Spinal cord (tissue), 10 donors: ENCODE results near the gene SLC50A1. TPM values are rescaled to one million over a fixed set of nuclear protein-coding genes. Genes with fewer than 3 reads are reported as not detected.
A peak's percentile ranks its signal among the peaks of the same experiment; 100 is the strongest.
"Not testable (repeated sequence)": the region's sequence is repeated elsewhere in the genome, so short reads cannot be mapped to it uniquely, and the experiment has no call there.

Source experiments
- DNase-seq, 6 donors: peaks; one replicate each; pipeline versions ENCODE4 v3.0.0 to v3.0.0-alpha.2; 2013 to 2015; ENCODE audit warnings: low spot score in 6 of 6, low read depth in 4 of 6
- H3K27ac ChIP-seq: one replicate; pipeline ENCODE4 v1.5.1; 2013; ENCODE audit warnings: low read depth, low read length, control low read depth
- H3K27me3 ChIP-seq: one replicate; pipeline ENCODE4 v1.6.1; 2013; ENCODE audit warnings: low read length; ENCODE audit not compliant: control insufficient read depth, insufficient read depth
- H3K36me3 ChIP-seq: one replicate; pipeline ENCODE4 v1.6.1; 2013; ENCODE audit warnings: low read length; ENCODE audit not compliant: control insufficient read depth, insufficient read depth
- H3K4me1 ChIP-seq: one replicate; pipeline ENCODE4 v1.6.1; 2013; ENCODE audit warnings: low read length; ENCODE audit not compliant: control insufficient read depth, insufficient read depth
- H3K4me3 ChIP-seq: one replicate; pipeline ENCODE4 v1.5.1; 2013; ENCODE audit warnings: low read depth, low read length, control low read depth
- H3K9me3 ChIP-seq: one replicate; pipeline ENCODE4 v1.6.1; 2013; ENCODE audit warnings: low read length; ENCODE audit not compliant: control insufficient read depth, insufficient read depth
- WGBS: methylation state at CpG from one replicate; pipeline ENCODE4 v1.1.5; 2013; ENCODE audit warnings: missing lambda C conversion rate; ENCODE audit not compliant: insufficient coverage; 5-methylcytosine and 5-hydroxymethylcytosine counted together
- polyA plus RNA-seq, 2 donors: library from polyadenylated mRNA; unstranded; fragments of 120-200 nt; gene quantifications; one replicate each; pipeline ENCODE4 v1.2.1, GENCODE V29; 2013; ENCODE audit not compliant: insufficient read length in 2 of 2
- total RNA-seq, 2 donors: library from RNA; depleted of rRNA in 1 of 2; stranded (reverse); fragments of 120-200 nt in 1 of 2; fragments of >200 nt in 1 of 2; gene quantifications; one replicate each; pipeline versions ENCODE4 v1.2.3 to v1.2.4, GENCODE V29; 2013 to 2014
- donor health status: healthy.

Gene SLC50A1
- total and polyA plus RNA-seq, 4 donors = 12.1 to 35.8 (median 22.6) TPM

DNA sequence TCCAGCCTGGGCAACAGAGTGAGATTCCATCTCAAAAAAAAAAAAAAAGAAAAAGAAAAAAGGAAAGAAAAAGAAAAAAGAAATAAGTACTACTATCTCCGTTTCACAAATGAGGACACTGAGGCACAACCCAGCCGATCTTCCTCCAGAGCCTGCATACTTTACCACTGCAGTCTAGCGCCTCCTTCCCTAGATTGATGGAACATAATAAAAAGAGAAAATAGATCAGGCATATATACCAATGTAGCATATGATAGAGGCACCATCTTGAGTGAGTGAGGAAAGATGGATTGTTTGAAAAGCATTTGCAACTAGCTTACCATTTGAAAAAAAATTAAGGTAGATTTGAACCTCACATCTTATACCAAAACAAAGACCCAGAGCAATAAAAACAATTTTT, 9.8 kb downstream of the SLC50A1 start:
- Histone ChIP-seq H3K36me3 (no peaks in the 10 kb centered on the region), H3K27ac (no peak overlapping the region), H3K4me1 (peaks cover 5% of the 10 kb centered on the region), H3K9me3 (no peaks in the 10 kb centered on the region), H3K4me3 (no peak overlapping the region), H3K27me3 (peaks cover 2% of the 10 kb centered on the region)
- no peak for DNase-seq
- WGBS = no CpG with 5 or more reads among the region's 3 CpGs

DNA sequence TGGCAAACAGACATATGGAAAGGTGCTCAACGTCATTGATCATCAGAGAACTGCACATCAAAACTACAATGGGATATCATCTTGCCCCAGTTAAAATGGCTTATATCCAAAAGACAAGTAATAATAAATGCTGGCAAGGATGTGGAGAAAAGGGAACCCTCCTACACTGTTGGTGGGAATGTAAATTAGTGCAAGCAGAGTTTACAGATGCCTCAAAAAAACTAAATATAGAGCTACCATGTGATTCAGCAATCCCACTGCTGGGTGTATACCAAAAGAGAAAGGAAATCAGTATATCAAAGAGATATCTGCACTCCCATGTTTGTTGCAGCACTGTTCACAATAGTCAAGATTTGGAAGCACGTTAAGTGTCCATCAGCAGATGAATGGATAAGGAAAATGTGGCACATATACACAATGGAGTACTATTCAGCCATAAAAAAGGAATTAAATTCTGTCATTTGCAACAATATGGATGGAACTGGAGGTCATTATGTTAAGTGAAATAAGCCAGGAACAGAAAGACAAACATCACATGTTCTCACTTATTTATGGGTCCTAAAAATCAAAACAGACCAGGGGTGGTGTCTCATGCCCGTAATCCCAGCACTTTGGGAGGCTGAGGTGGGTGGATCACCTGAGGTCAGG, 20.5 kb downstream of the SLC50A1 start:
- not testable (repeated sequence) for H3K36me3 ChIP-seq, H3K27me3 ChIP-seq, DNase-seq, H3K27ac ChIP-seq, H3K9me3 ChIP-seq, H3K4me1 ChIP-seq, H3K4me3 ChIP-seq
- WGBS = no CpG with 5 or more reads among the region's 3 CpGs

DNA sequence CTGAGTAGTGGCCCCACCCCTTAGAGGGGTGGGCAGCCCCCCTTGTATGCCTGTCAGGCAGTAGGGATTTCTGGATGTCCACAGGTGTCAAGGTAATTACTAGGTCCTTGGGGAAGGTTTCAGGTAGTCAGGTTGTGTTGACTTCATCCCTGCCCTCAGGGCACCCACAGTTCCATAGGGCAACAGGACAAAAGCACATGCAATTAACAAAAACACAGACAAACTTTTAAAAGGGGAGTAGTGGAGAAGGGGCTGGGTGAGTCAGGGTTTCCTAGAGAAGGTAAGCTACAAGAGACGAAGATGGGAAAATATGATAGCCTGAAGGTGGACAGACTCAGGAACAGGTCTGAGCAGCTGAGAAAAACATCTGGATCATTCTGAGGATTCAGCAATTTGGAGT, 23.3 kb downstream of the SLC50A1 start:
- no peaks in the 10 kb centered on the region for H3K27me3 ChIP-seq
- H3K36me3 ChIP-seq = no peaks in the 10 kb centered on the region
- no peak overlapping the region for H3K4me3 ChIP-seq
- DNase-seq = no peak
- no peaks in the 10 kb centered on the region for H3K4me1 ChIP-seq
- H3K27ac ChIP-seq = no peak overlapping the region
- no peaks in the 10 kb centered on the region for H3K9me3 ChIP-seq
- WGBS = 57% methylated on average over 1 of the region's 1 CpG

- WGBS = 76% methylated on average over 6 of the region's 8 CpGs
- H3K9me3 ChIP-seq = no peaks in the 10 kb centered on the region
- no peaks in the 10 kb centered on the region for H3K36me3 ChIP-seq
These were observed 24.5 kb downstream of the SLC50A1 start for GRCh38 chr1:155160128-155160527.

DNA sequence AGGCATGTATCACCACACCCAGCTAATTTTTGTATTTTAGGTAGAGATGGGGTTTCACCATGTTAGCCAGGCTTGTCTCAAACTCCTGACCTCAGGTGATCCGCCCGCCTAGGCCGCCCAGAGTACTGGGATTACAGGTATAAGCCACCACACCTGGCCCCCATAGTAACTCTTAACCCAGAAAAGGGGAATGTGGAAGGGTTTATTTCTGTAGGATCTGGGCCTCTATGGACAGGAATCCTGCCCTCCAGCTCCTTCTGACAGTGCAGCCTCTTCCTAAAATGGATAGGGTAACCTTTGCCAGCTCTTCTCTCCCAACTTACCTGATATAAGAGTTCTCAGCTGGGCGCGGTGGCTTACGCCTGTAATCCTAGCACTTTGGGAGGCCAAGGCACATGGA, 27.0 kb downstream of the SLC50A1 start:
- H3K36me3 ChIP-seq, H3K27me3 ChIP-seq, H3K27ac ChIP-seq, DNase-seq, H3K9me3 ChIP-seq, H3K4me3 ChIP-seq: not testable (repeated sequence)
- 100% methylated on average over 3 of the region's 6 CpGs for WGBS
- peaks cover 20% of the 10 kb centered on the region for H3K4me1 ChIP-seq

More at GRCh38 chr1:155160128-155160527, 24.5 kb downstream of the SLC50A1 start:
- no peak for DNase-seq
- Histone ChIP-seq H3K4me3 (no peak overlapping the region), H3K4me1 (no peaks in the 10 kb centered on the region), H3K27me3 (no peaks in the 10 kb centered on the region), H3K27ac (no peak overlapping the region)

DNA sequence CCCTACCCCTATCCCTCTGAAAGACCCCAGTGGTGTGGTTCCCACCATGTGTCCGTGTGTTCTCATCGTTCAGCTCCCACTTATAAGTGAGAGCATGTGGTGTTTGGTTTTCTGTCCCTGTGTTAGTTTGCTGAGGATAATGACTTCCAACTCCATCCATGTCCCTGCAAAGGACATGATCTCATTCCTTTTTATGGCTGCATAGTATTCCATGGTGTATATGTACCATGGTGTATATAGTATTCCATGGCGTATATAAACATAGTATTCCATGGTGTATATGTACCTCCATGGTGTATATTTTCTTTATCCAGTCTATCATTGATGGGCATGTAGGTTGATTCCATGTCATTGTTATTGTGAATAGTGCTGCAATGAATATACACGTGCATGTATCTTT, 28.1 kb downstream of the SLC50A1 start:
- not testable (repeated sequence) for H3K27ac ChIP-seq, H3K4me3 ChIP-seq, H3K27me3 ChIP-seq, H3K9me3 ChIP-seq, DNase-seq, H3K36me3 ChIP-seq
- H3K4me1 ChIP-seq = peaks cover 24% of the 10 kb centered on the region
- no CpG with 5 or more reads among the region's 4 CpGs for WGBS

GRCh38 chr1:155164625-155165024, 29.0 kb downstream of the SLC50A1 start:
- H3K27me3 ChIP-seq, H3K27ac ChIP-seq, H3K9me3 ChIP-seq, DNase-seq, H3K4me3 ChIP-seq, H3K36me3 ChIP-seq: not testable (repeated sequence)
- H3K4me1 ChIP-seq = peaks cover 24% of the 10 kb centered on the region
- 93% methylated on average over 4 of the region's 11 CpGs for WGBS

GRCh38 chr1:155166051-155166470, 30.4 kb downstream of the SLC50A1 start:
- peaks cover 17% of the 10 kb centered on the region for H3K36me3 ChIP-seq

DNA sequence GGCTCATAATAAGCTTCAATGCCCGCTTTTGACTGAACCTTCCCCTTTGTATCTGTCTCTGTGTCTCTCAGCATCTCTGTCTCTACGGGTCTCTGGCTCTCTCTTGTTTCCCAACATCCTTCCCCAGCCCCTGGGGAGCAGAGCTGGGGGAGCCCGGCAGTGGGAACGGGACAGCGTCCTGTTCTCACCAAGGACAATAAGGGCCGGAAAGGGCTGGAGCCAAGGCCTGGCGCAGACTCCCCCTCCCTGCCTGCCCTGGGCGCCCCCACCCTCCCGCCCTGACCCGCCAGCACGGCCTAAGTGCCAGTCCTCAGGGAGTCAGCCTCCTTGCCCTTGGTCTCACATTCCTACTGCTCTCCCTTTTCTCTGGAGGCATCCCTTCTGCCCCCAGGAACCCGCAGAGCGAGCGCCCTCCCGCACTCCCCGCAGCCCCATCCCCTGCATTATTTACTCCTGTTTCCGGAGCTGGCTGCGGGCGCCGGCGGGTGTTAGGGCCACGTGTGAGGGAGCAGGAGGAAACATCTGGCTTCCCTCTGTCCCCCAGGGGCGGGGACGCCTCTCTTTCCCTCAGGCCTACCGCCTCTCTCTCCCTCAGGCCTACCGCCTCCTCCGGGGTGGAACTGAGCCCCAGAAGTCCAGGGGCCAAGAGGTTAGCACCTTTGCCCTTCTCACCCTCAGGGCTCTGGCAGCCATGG, 31.0 kb downstream of the SLC50A1 start:
- 8% methylated on average over 23 of the region's 27 CpGs for WGBS
- H3K27me3 ChIP-seq = no peaks in the 10 kb centered on the region
- no peaks in the 10 kb centered on the region for H3K9me3 ChIP-seq
- H3K27ac ChIP-seq = peak overlapping the region; percentile 50
- peaks cover 17% of the 10 kb centered on the region for H3K36me3 ChIP-seq
- H3K4me3 ChIP-seq = peak overlapping the region; percentile 16
- H3K4me1 ChIP-seq = peaks cover 30% of the 10 kb centered on the region
- peak in 2 of 6 donors; percentile 53 to 65 for DNase-seq

More at GRCh38 chr1:155166051-155166470, 30.4 kb downstream of the SLC50A1 start:
- Histone ChIP-seq H3K9me3 (no peaks in the 10 kb centered on the region), H3K27me3 (no peaks in the 10 kb centered on the region), H3K4me1 (peaks cover 25% of the 10 kb centered on the region), H3K27ac (peak overlapping the region; percentile 8), H3K4me3 (no peak overlapping the region)
- WGBS = 38% methylated on average over 8 of the region's 8 CpGs
- DNase-seq = no peak
